ENCODE measurements around the gene PAPOLB.

Gene PAPOLB

DNA sequence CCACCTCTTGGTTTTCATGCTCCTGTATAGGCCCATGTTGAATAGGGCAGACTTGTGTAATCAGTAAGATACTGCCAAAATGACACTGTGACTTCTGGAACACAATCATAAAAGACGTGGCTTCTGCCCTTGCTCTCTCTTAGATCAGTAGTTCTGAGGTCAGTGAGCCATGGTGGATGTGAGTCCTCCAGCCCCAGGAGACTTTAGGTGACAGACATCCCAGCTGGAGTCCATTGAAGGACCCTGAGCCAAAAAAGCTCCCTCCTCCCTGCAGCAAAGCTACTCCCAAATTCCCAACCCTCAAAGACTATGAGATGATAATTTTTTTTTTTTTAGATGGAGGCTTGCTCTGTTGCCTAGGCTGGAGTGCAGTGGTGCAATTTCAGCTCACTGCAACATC lies 24.8 kb upstream of the PAPOLB start:
- peaks cover 0 to 14% of the 10 kb centered on the region in 2 donors for H3K27me3 ChIP-seq (ENCODE audit: control insufficient read depth in 1 of 2, insufficient read depth in 2 of 2, low read length in 2 of 2)
- no peaks in the 10 kb centered on the region for H3K9me3 ChIP-seq (ENCODE audit: low read length)
- H3K4me3 ChIP-seq (ENCODE audit: low read depth in 1 of 2, low read length in 2 of 2), result no peak overlapping the region
- H3K9ac ChIP-seq (ENCODE audit: low read length), result no peak overlapping the region
- H3K27ac ChIP-seq (ENCODE audit: low read depth, low read length), result no peak overlapping the region
- H3K36me3 ChIP-seq (ENCODE audit: insufficient read depth, low read length), result no peaks in the 10 kb centered on the region
- peaks cover 4% of the 10 kb centered on the region for H3K4me1 ChIP-seq (ENCODE audit: insufficient read depth, low read length)

DNA sequence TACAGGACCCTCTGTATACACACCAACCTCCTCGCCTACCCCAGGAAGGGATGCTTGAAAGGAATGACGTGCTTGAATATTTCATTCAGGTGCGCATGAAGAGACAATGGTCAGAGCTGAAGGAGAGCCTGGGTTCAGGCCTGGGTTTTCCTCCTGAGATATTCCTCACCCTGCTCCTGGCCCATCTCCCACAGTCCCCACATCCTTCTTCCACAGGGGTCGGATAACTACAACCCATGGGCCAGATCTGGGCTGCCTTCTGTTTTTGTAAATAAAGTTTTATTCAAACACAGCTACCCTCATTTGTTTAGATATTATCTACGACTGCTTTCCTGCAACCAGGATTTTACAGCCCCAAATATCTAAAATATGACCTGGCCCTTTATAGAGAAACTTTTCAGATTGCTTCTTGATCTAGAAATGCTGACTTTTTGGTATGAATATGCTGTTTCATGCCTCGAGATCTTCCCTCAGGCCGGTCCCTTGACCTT lies 23.5 kb upstream of the PAPOLB start:
- H3K4me3 ChIP-seq (ENCODE audit: low read depth in 1 of 2, low read length in 2 of 2), result no peak overlapping the region
- H3K27me3 ChIP-seq (ENCODE audit: control insufficient read depth in 1 of 2, insufficient read depth in 2 of 2, low read length in 2 of 2), result peaks cover 0 to 14% of the 10 kb centered on the region in 2 donors
- no peaks in the 10 kb centered on the region for H3K9me3 ChIP-seq (ENCODE audit: low read length)
- H3K9ac ChIP-seq (ENCODE audit: low read length), result no peak overlapping the region
- no peak overlapping the region for H3K27ac ChIP-seq (ENCODE audit: low read depth, low read length)
- peaks cover 4% of the 10 kb centered on the region for H3K4me1 ChIP-seq (ENCODE audit: insufficient read depth, low read length)
- no peaks in the 10 kb centered on the region for H3K36me3 ChIP-seq (ENCODE audit: insufficient read depth, low read length)

DNA sequence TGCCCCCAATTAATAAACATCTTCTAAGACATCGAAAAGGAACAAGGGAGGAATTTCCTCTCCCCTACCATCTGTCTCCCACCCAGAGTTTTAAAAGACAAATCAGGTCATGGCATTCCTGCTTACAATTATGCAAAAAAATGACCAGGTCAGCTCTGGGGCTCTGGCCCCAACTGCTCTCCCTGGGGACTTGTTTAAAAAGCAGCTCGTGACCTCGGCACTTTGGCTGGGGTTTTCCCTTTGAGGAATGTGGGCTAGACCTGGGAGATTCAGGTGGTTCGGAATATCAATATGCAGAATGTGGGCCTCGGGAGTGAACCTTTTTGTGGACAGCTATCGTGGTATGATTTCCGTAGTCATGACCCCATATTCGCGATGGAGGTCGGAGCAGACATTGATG lies 22.3 kb upstream of the PAPOLB start:
- Histone ChIP-seq H3K27ac (ENCODE audit: low read depth, low read length) (no peak overlapping the region), H3K27me3 (ENCODE audit: control insufficient read depth in 1 of 2, insufficient read depth in 2 of 2, low read length in 2 of 2) (peaks cover 0 to 14% of the 10 kb centered on the region in 2 donors), H3K9me3 (ENCODE audit: low read length) (no peaks in the 10 kb centered on the region), H3K4me1 (ENCODE audit: insufficient read depth, low read length) (peaks cover 4% of the 10 kb centered on the region), H3K36me3 (ENCODE audit: insufficient read depth, low read length) (no peaks in the 10 kb centered on the region), H3K9ac (ENCODE audit: low read length) (no peak overlapping the region), H3K4me3 (ENCODE audit: low read depth in 1 of 2, low read length in 2 of 2) (no peak overlapping the region)

GRCh38 chr7:4883372-4884144 lies 21.7 kb upstream of the PAPOLB start, which contains the start of gene RADIL:
RADIL (minus strand) TSS chr7:4883716; CDS start chr7:4878139, 5,577 bp downstream.
- Histone ChIP-seq H3K4me1 (ENCODE audit: insufficient read depth, low read length) (peaks cover 4% of the 10 kb centered on the region), H3K9ac (ENCODE audit: low read length) (no peak within 1 kb of the TSS), H3K9me3 (ENCODE audit: low read length) (no peaks in the 10 kb centered on the region), H3K4me3 (ENCODE audit: low read depth in 1 of 2, low read length in 2 of 2) (peak within 1 kb of the TSS in 1 of 2 donors; percentile 64), H3K36me3 (ENCODE audit: insufficient read depth, low read length) (no peaks in the 10 kb centered on the region), H3K27me3 (ENCODE audit: control insufficient read depth in 1 of 2, insufficient read depth in 2 of 2, low read length in 2 of 2) (peaks cover 0 to 14% of the 10 kb centered on the region in 2 donors), H3K27ac (ENCODE audit: low read depth, low read length) (peak within 1 kb of the TSS; percentile 54)

- Histone ChIP-seq H3K4me1 (ENCODE audit: insufficient read depth, low read length) (peaks cover 4% of the 10 kb centered on the region), H3K9me3 (ENCODE audit: low read length) (no peaks in the 10 kb centered on the region), H3K36me3 (ENCODE audit: insufficient read depth, low read length) (no peaks in the 10 kb centered on the region), H3K27ac (ENCODE audit: low read depth, low read length) (no peak overlapping the region), H3K4me3 (ENCODE audit: low read depth in 1 of 2, low read length in 2 of 2) (peak overlapping the region in 1 of 2 donors; percentile 64), H3K9ac (ENCODE audit: low read length) (no peak overlapping the region), H3K27me3 (ENCODE audit: control insufficient read depth in 1 of 2, insufficient read depth in 2 of 2, low read length in 2 of 2) (peaks cover 0 to 14% of the 10 kb centered on the region in 2 donors)
Observed at GRCh38 chr7:4883033-4883371, 21.2 kb upstream of the PAPOLB start.

- no peak overlapping the region for H3K9ac ChIP-seq (ENCODE audit: low read length)
- H3K9me3 ChIP-seq (ENCODE audit: low read length), result no peaks in the 10 kb centered on the region
- peak overlapping the region in 1 of 2 donors; percentile 64 for H3K4me3 ChIP-seq (ENCODE audit: low read depth in 1 of 2, low read length in 2 of 2)
- H3K27me3 ChIP-seq (ENCODE audit: control insufficient read depth in 1 of 2, insufficient read depth in 2 of 2, low read length in 2 of 2), result peaks cover 0 to 14% of the 10 kb centered on the region in 2 donors
- H3K4me1 ChIP-seq (ENCODE audit: insufficient read depth, low read length), result peaks cover 4% of the 10 kb centered on the region
- no peaks in the 10 kb centered on the region for H3K36me3 ChIP-seq (ENCODE audit: insufficient read depth, low read length)
- H3K27ac ChIP-seq (ENCODE audit: low read depth, low read length), result peak overlapping the region; percentile 54
Observed at GRCh38 chr7:4882169-4883032, 20.6 kb upstream of the PAPOLB start.

DNA sequence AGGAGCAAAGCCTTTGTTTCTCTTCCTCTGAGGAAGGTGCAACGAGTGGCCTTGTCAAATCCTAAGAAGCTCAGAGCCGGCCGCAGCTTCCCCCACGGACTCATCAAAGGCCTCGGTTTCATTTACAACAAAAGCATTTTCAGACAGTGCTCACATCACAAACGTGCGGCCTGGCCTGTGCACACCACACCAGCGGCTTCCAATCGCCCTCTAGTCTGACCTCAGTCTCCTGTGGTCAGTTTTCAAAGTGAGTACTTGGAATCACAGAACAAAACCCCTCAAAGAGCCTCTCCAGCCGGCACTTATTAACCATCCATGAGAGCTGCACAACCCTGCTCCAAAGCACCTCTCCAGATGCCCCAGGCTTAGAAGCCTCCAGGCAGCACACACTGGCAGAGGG lies 18.4 kb upstream of the PAPOLB start:
- Histone ChIP-seq H3K9ac (ENCODE audit: low read length) (no peak overlapping the region), H3K27ac (ENCODE audit: low read depth, low read length) (no peak overlapping the region), H3K27me3 (ENCODE audit: control insufficient read depth in 1 of 2, insufficient read depth in 2 of 2, low read length in 2 of 2) (peaks cover 0 to 14% of the 10 kb centered on the region in 2 donors), H3K4me3 (ENCODE audit: low read depth in 1 of 2, low read length in 2 of 2) (no peak overlapping the region), H3K9me3 (ENCODE audit: low read length) (no peaks in the 10 kb centered on the region), H3K4me1 (ENCODE audit: insufficient read depth, low read length) (peaks cover 4% of the 10 kb centered on the region), H3K36me3 (ENCODE audit: insufficient read depth, low read length) (no peaks in the 10 kb centered on the region)

DNA sequence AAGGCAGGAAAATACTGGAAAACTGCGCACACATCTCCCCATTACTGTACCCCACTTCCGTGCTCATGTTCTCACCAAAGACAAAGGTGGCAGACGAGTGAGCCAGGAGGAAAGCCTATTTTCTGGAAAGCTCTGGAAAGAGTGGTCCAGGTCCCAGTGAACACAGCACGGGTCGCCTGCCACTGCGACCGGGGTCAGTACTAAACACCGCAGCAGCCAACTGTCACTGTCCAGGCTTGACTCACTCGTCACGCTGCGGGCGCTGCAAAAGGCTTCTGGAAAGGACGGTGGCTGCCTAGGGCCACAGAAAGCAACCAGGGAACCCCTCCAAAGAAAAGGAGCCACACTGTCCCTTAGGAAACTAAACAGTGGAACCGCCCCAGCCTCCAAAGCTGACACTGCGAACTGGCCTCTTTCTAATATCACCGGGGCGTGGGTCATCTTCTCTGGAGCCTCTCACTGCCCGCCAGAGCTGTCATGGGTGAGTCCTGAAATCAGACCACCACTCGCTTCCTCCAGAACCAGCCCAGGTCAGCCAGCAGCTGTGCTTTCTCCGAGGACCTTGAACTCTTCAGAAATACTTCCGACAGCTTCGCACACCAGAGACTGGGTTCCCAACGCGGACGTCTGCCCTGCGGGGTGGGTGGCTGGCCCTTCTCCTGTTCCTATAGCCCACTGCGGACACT lies 17.7 kb upstream of the PAPOLB start:
- Histone ChIP-seq H3K36me3 (ENCODE audit: insufficient read depth, low read length) (no peaks in the 10 kb centered on the region), H3K4me1 (ENCODE audit: insufficient read depth, low read length) (peaks cover 4% of the 10 kb centered on the region), H3K27ac (ENCODE audit: low read depth, low read length) (no peak overlapping the region), H3K9me3 (ENCODE audit: low read length) (no peaks in the 10 kb centered on the region), H3K9ac (ENCODE audit: low read length) (no peak overlapping the region), H3K4me3 (ENCODE audit: low read depth in 1 of 2, low read length in 2 of 2) (no peak overlapping the region), H3K27me3 (ENCODE audit: control insufficient read depth in 1 of 2, insufficient read depth in 2 of 2, low read length in 2 of 2) (peaks cover 0 to 14% of the 10 kb centered on the region in 2 donors)

- H3K9me3 ChIP-seq (ENCODE audit: low read length), result no peaks in the 10 kb centered on the region
- H3K9ac ChIP-seq (ENCODE audit: low read length), result no peak overlapping the region
- no peak overlapping the region for H3K4me3 ChIP-seq (ENCODE audit: low read depth in 1 of 2, low read length in 2 of 2)
- H3K4me1 ChIP-seq (ENCODE audit: insufficient read depth, low read length), result peaks cover 4% of the 10 kb centered on the region
- no peak overlapping the region for H3K27ac ChIP-seq (ENCODE audit: low read depth, low read length)
- no peaks in the 10 kb centered on the region for H3K36me3 ChIP-seq (ENCODE audit: insufficient read depth, low read length)
- peaks cover 0 to 5% of the 10 kb centered on the region in 2 donors for H3K27me3 ChIP-seq (ENCODE audit: control insufficient read depth in 1 of 2, insufficient read depth in 2 of 2, low read length in 2 of 2)
Observed at GRCh38 chr7:4878336-4879335, 16.8 kb upstream of the PAPOLB start.

DNA sequence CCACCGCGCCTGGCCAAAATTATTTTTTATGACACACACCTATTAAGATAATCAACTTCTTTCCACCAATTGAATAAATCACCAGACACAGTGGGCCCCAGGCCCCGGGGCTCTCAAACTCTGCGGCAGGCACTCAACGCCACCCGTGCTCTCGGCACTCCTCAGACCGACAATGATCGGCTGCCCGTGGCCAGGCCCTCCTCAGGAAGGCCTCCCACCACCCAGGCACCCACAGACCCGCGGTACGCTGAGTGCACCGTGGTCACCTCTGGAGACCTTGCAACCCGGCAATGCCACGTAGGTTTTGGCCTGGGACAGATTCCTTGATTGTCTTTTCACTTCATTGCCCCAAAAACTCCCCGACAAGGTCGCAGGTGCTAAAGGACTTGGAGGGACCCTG lies 14.8 kb upstream of the PAPOLB start:
- no peak overlapping the region for H3K4me3 ChIP-seq (ENCODE audit: low read depth in 1 of 2, low read length in 2 of 2)
- no peaks in the 10 kb centered on the region for H3K9me3 ChIP-seq (ENCODE audit: low read length)
- no peaks in the 10 kb centered on the region for H3K27me3 ChIP-seq (ENCODE audit: control insufficient read depth in 1 of 2, insufficient read depth in 2 of 2, low read length in 2 of 2)
- H3K4me1 ChIP-seq (ENCODE audit: insufficient read depth, low read length), result no peaks in the 10 kb centered on the region
- no peak overlapping the region for H3K27ac ChIP-seq (ENCODE audit: low read depth, low read length)
- no peaks in the 10 kb centered on the region for H3K36me3 ChIP-seq (ENCODE audit: insufficient read depth, low read length)
- H3K9ac ChIP-seq (ENCODE audit: low read length), result no peak overlapping the region
